ENCODE results near the gene TRPM2. TPM values are rescaled to one million over a fixed set of nuclear protein-coding genes. Genes with fewer than 3 reads are reported as not detected.

The TRPM2 gene
- total RNA-seq, 2 donors from 2014 or later: 1.6 to 2.7 TPM

DNA sequence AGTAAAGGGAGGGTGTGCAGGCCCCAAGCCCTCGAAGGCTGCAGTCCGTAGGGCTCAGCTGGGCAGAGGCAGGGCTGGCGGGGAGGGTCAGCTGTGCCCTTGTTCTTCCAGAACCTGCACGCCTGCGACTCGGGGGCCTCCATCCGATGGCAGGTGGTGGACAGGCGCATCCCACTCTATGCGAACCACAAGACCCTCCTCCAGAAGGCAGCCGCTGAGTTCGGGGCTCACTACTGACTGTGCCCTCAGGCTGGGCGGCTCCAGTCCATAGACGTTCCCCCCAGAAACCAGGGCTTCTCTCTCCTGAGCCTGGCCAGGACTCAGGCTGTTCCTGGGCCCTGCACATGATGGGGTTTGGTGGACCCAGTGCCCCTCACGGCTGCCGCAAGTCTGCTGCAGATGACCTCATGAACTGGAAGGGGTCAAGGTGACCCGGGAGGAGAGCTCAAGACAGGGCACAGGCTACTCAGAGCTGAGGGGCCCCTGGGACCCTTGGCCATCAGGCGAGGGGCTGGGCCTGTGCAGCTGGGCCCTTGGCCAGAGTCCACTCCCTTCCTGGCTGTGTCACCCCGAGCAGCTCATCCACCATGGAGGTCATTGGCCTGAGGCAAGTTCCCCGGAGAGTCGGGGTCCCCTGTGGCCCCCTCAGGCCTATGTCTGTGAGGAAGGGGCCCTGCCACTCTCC is 88.3 kb downstream of the TRPM2 start:
- Histone ChIP-seq H3K27ac (no peak overlapping the region), H3K9me3 (no peaks in the 10 kb centered on the region), H3K27me3 (replicated peaks; ENCODE audit: insufficient read depth) (no peaks in the 10 kb centered on the region), H3K4me3 (no peak overlapping the region), H3K4me1 (replicated peaks) (no peaks in the 10 kb centered on the region), H3K36me3 (no peaks in the 10 kb centered on the region)
- intact Hi-C loops (cut with DNase I): no loop called here
- WGBS: 94% methylated on average over 18 of the region's 20 CpGs
- DNase-seq (ENCODE audit: low spot score): no peak
- TF ChIP-seq, protein P1, sequence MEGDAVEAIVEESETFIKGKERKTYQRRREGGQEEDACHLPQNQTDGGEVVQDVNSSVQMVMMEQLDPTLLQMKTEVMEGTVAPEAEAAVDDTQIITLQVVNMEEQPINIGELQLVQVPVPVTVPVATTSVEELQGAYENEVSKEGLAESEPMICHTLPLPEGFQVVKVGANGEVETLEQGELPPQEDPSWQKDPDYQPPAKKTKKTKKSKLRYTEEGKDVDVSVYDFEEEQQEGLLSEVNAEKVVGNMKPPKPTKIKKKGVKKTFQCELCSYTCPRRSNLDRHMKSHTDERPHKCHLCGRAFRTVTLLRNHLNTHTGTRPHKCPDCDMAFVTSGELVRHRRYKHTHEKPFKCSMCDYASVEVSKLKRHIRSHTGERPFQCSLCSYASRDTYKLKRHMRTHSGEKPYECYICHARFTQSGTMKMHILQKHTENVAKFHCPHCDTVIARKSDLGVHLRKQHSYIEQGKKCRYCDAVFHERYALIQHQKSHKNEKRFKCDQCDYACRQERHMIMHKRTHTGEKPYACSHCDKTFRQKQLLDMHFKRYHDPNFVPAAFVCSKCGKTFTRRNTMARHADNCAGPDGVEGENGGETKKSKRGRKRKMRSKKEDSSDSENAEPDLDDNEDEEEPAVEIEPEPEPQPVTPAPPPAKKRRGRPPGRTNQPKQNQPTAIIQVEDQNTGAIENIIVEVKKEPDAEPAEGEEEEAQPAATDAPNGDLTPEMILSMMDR (IDR thresholded peaks at IDR 0.05): no peak
- TF ChIP-seq POLR2AphosphoS5 (IDR thresholded peaks at IDR 0.05): no peak
- TF ChIP-seq POLR2A (IDR thresholded peaks at IDR 0.05): no peak

- Histone ChIP-seq H3K9me3 (no peaks in the 10 kb centered on the region), H3K4me1 (replicated peaks) (no peaks in the 10 kb centered on the region), H3K27ac (no peak overlapping the region), H3K27me3 (replicated peaks; ENCODE audit: insufficient read depth) (no peaks in the 10 kb centered on the region), H3K4me3 (no peak overlapping the region), H3K36me3 (no peaks in the 10 kb centered on the region)
- WGBS: 75% methylated on average over 18 of the region's 19 CpGs
- no peak for TF ChIP-seq POLR2AphosphoS5 (IDR thresholded peaks at IDR 0.05)
- TF ChIP-seq, protein P1 (IDR thresholded peaks at IDR 0.05): no peak
- TF ChIP-seq POLR2A (IDR thresholded peaks at IDR 0.05): no peak
- intact Hi-C loops (cut with DNase I): no loop called here
- no peak for DNase-seq (ENCODE audit: low spot score)
Observed at GRCh38 chr21:44442266-44443125, 89.1 kb downstream of the TRPM2 start.

GRCh38 chr21:44443291-44443890 is 90.0 kb downstream of the TRPM2 start:
- TF ChIP-seq, protein P1 (IDR thresholded peaks at IDR 0.05): no peak
- TF ChIP-seq POLR2A (IDR thresholded peaks at IDR 0.05): no peak
- Histone ChIP-seq H3K36me3 (no peaks in the 10 kb centered on the region), H3K27ac (no peak overlapping the region), H3K9me3 (no peaks in the 10 kb centered on the region), H3K4me1 (replicated peaks) (no peaks in the 10 kb centered on the region), H3K27me3 (replicated peaks; ENCODE audit: insufficient read depth) (no peaks in the 10 kb centered on the region), H3K4me3 (no peak overlapping the region)
- 88% methylated on average over 10 of the region's 17 CpGs for WGBS
- no peak for DNase-seq (ENCODE audit: low spot score)
- intact Hi-C loops (cut with DNase I): no loop called here

DNA sequence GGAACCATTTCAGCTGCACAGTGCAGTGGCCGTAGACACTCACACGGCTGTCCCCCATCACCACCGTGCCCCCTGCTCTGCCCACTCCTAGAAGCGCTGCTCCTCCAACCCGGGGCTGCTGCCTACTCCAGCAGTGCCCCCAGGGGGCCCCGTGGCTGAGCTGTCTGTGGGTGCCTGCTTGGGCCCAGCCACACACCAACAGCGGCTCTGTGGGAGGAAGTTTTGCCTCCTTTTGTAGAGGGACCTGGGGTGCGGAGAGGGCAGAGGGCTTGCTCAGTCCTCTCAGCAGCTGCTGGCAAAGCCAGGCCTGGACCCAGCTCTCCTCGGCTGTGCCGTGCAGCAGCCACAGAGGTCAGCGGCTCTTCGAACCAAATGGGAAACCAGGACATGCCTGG is 90.5 kb downstream of the TRPM2 start:
- H3K27ac ChIP-seq: no peak overlapping the region
- no peak for TF ChIP-seq POLR2A (IDR thresholded peaks at IDR 0.05)
- TF ChIP-seq, protein P1 (IDR thresholded peaks at IDR 0.05): no peak
- TF ChIP-seq POLR2AphosphoS5 (IDR thresholded peaks at IDR 0.05): no peak
- intact Hi-C loops (cut with DNase I): no loop called here
- H3K27me3 ChIP-seq (replicated peaks; ENCODE audit: insufficient read depth): no peaks in the 10 kb centered on the region
- DNase-seq (ENCODE audit: low spot score): no peak
- no peaks in the 10 kb centered on the region for H3K36me3 ChIP-seq
- no peak overlapping the region for H3K4me3 ChIP-seq
- no peaks in the 10 kb centered on the region for H3K9me3 ChIP-seq
- WGBS: 73% methylated on average over 5 of the region's 12 CpGs
- no peaks in the 10 kb centered on the region for H3K4me1 ChIP-seq (replicated peaks)

Data from prostate gland (tissue), 2 donors.